Adrenal gland (tissue), 12 donors: ENCODE measurements around the gene POLR3A. TPM values are rescaled to one million over a fixed set of nuclear protein-coding genes. Genes with fewer than 3 reads are reported as not detected.

Experiments
- DNase-seq, 7 donors: peaks; one replicate each; pipeline ENCODE4 v3.0.0-alpha.2; 2019 to 2020
- H3K27ac ChIP-seq, 5 donors: fragments of 200-600 bp; sonication (generic) in 4 of 5; 1 replicate in 3 of 5; 2 replicates in 2 of 5; pipeline versions ENCODE4 v1.5.1 to v1.8.0; 2016 to 2020; ENCODE audit warnings: mild to moderate bottlenecking in 1 of 5
- H3K27me3 ChIP-seq: fragments of 200-600 bp; 2 replicates; pipeline ENCODE4 v1.8.0; 2021
- H3K36me3 ChIP-seq, 2 donors: fragments of 200-600 bp; replicated peaks in 1 of 2; 1 replicate in 1 of 2; 2 replicates in 1 of 2; pipeline versions ENCODE4 v1.5.1 to v1.8.0; 2018 to 2022
- H3K4me1 ChIP-seq, 2 donors: fragments of 200-600 bp; replicated peaks in 1 of 2; 1 replicate in 1 of 2; 2 replicates in 1 of 2; pipeline versions ENCODE4 v1.5.1 to v1.8.0; 2018 to 2021
- H3K4me3 ChIP-seq, 4 donors: fragments of 200-600 bp; sonication (generic) in 3 of 4; one replicate each; pipeline ENCODE4 v1.5.1; 2016 to 2018
- H3K9me3 ChIP-seq, 3 donors: fragments of 200-600 bp; sonication (generic) in 1 of 3; replicated peaks in 1 of 3; 1 replicate in 2 of 3; 2 replicates in 1 of 3; pipeline versions ENCODE4 v1.5.1 to v1.8.0; 2016 to 2021
- CTCF ChIP-seq, 6 experiments: fragments of 450-650 bp in 4 of 6; fragments of 200-600 bp in 2 of 6; sonication (generic) in 1 of 6; IDR thresholded peaks; 1 replicate in 5 of 6; 2 replicates in 1 of 6; pipeline versions ENCODE4 v1.5.1 to v1.8.0; 2016 to 2021; ENCODE audit warnings: antibody characterized with exemption in 6 of 6, mild to moderate bottlenecking in 2 of 6, moderate library complexity in 1 of 6
- POLR2A ChIP-seq, 2 donors: fragments of 450-650 bp; IDR thresholded peaks; one replicate each; pipeline ENCODE4 v1.6.1; 2017; ENCODE audit warnings: antibody characterized with exemption in 2 of 2, mild to moderate bottlenecking in 2 of 2, moderate library complexity in 1 of 2
- WGBS, 4 donors: extraction: QIAGEN DNeasy Blood & Tissue Kit in 2 of 4; methylation state at CpG; one replicate each; pipeline versions ENCODE4 v1.1.5 to v1.1.7; 2013 to 2017; 5-methylcytosine and 5-hydroxymethylcytosine counted together
- intact Hi-C, 2 donors: fragments of 100-400 bp; cut with DNase I; formaldehyde crosslinking; loops; one replicate each; pipeline versions ENCODE4 v1.14.1 to v1.15.0; 2022 to 2023
- polyA plus RNA-seq, 3 donors: library from polyadenylated mRNA; stranded (reverse); fragments of 200-250 nt in 2 of 3; fragments of 350-450 nt in 1 of 3; fragmentation: Illumina TruSeq in 1 of 3; extraction: RNeasy Lipid Tissue Mini Kit (QIAGEN cat#74804) in 1 of 3; gene quantifications; one replicate each; pipeline ENCODE4 v1.2.3, GENCODE V29; 2013 to 2014
- total RNA-seq, 9 donors: library from RNA; depleted of rRNA in 4 of 9; stranded (reverse); fragments of >200 nt in 4 of 9; fragments of 120-200 nt in 1 of 9; fragmentation: NEBNext Ultra II Directional in 1 of 9; extraction: Animal tissue kit (Norgen Biotek cat#: 25700) in 1 of 9; gene quantifications; one replicate each; pipeline versions ENCODE4 v1.1.0 to v1.2.4, GENCODE V29; 2013 to 2023
- donor health status: healthy with polysubstance abuse.
- donor health status: Bipolar disorder and iron deficiency.
- donor health status: DM: yes; HTN: yes; CAD: no.
- donor health status: DM: no; HTN: no; CAD: no.
- donor health status: DM: no; HTN: no; CAD: no.
- donor health status: DM: yes; HTN: yes; CAD: no.

Gene POLR3A
- total and polyA plus RNA-seq, 12 donors: 6.8 to 18.4 (median 14.8) TPM

DNA sequence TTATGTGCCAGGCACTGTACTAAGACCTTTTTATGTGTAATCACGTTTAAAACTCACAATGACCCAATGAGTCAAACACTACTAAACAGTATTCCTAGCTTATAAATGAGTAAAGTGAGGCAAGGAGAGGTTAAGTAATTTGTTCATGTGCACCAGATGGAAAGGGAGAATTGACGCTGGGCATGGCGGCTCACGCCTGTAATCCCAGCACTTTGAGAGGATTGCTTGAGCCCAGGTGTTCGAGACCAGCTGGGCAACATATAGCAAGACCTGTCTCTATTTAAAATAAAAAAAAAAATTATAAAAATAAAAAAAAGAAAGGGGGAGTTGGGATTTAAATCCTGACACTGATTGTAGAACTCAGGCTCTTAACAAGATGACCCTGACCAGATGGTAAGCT is 56.0 kb downstream of the POLR3A start:
- Histone ChIP-seq H3K27me3 (no peaks in the 10 kb centered on the region), H3K36me3 (peaks cover 0 to 18% of the 10 kb centered on the region in 2 donors), H3K4me3 (no peak overlapping the region), H3K4me1 (peaks cover 15 to 16% of the 10 kb centered on the region in 2 donors), H3K27ac (no peak overlapping the region), H3K9me3 (no peaks in the 10 kb centered on the region)
- TF ChIP-seq POLR2A (IDR thresholded peaks at IDR 0.05) (no peak), CTCF (IDR thresholded peaks at IDR 0.05) (no peak)
- no peak for DNase-seq
- intact Hi-C loops: no loop called here
- WGBS, 4 donors: 89 to 93% (median 91%) methylated on average over 5 of the region's 5 CpGs

GRCh38 chr10:77972148-77972547 is 57.2 kb downstream of the POLR3A start:
- intact Hi-C loops: no loop called here
- Histone ChIP-seq H3K9me3 (no peaks in the 10 kb centered on the region), H3K4me1 (peaks cover 13% of the 10 kb centered on the region in 2 donors), H3K36me3 (peaks cover 0 to 7% of the 10 kb centered on the region in 2 donors), H3K27ac (peak overlapping the region in 2 of 5 donors; percentile 67 to 84), H3K4me3 (no peak overlapping the region), H3K27me3 (no peaks in the 10 kb centered on the region)
- TF ChIP-seq POLR2A (IDR thresholded peaks at IDR 0.05) (no peak), CTCF (IDR thresholded peaks at IDR 0.05) (no peak)
- 70 to 83% (median 79%) methylated on average over 5 of the region's 5 CpGs for WGBS, 4 donors
- DNase-seq: no peak

DNA sequence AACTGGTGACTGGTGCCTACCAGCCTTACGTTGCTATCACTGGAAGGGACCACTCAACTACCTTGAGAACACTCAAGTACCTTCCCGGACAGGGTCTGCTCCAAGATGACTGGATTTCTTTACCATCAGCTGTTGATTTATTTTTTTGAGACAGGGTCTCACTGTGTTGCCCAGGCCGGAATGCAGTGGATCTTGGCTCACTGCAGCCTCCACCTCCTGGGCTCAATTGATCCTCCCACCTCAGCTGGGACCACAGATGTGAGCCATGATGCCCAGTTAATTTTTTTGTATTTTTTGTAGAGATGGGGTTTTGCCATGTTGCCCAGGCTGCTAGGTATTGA is 57.5 kb downstream of the POLR3A start:
- peaks cover 0 to 3% of the 10 kb centered on the region in 2 donors for H3K36me3 ChIP-seq
- no peak for TF ChIP-seq POLR2A (IDR thresholded peaks at IDR 0.05)
- TF ChIP-seq CTCF (IDR thresholded peaks at IDR 0.05): no peak
- no peaks in the 10 kb centered on the region for H3K27me3 ChIP-seq
- no peak overlapping the region for H3K4me3 ChIP-seq
- DNase-seq: no peak
- peak overlapping the region; percentile 10 to 88 (median 67) for H3K27ac ChIP-seq
- H3K4me1 ChIP-seq: peaks cover 13% of the 10 kb centered on the region in 2 donors
- no peaks in the 10 kb centered on the region for H3K9me3 ChIP-seq
- intact Hi-C loops: no loop called here
- WGBS, 4 donors: 91 to 96% (median 93%) methylated on average over 3 of the region's 3 CpGs

DNA sequence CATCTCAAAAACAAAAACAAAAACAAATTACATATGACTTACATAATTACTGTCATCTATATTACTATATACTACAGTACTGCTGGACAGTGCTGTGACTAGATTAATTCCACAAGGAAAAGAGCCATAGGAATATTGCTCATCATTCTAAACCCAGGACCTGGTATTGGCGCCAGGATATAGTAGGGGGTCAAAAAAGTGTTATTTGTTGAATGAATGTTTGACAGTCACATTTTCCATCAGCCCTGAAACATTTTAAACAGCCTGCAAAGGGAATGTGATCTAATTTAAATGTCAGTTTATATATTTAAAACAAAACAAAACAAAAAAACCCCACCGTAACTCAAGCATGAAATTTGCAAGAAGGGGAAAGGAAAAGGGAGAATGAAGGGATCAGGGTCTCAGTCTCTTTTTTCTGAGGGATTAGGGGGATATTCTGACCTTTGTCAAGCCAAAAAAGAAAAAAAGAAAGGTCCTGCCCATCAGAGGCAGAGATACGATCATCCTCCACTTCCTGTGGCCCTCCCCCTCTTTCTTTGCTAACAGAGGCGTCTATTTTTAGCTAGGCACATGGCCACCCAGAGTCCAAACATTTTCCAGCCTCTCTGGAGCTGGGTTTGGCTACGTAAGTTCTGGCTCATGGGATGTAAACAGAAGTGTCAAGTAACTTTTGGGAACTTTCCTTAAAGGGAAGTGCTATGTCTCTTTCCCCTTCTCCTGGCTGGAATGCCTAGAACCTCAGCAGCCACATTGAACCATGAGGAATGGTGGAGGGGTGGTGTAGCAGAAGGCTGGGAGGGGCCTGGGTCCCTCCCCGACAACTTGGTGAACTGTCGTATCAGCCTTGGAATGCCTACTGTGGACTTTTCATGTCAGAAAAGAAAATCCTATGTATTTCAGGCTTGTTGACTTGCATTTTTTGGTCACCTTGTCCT is 58.2 kb downstream of the POLR3A start:
- intact Hi-C loops: no loop called here

More for the DNA sequence above, 58.2 kb downstream of the POLR3A start:
- 27 to 30% (median 29%) methylated on average over 7 of the region's 7 CpGs for WGBS, 4 donors
- no peaks in the 10 kb centered on the region for H3K9me3 ChIP-seq
- no peak for TF ChIP-seq CTCF (IDR thresholded peaks at IDR 0.05)
- no peak for TF ChIP-seq POLR2A (IDR thresholded peaks at IDR 0.05)
- peak overlapping the region in 1 of 4 donors; percentile 14 for H3K4me3 ChIP-seq
- H3K4me1 ChIP-seq: peaks cover 13% of the 10 kb centered on the region in 2 donors
- DNase-seq: peak; percentile 74 to 93 (median 85)
- no peaks in the 10 kb centered on the region for H3K36me3 ChIP-seq
- peak overlapping the region; percentile 10 to 88 (median 67) for H3K27ac ChIP-seq
- no peaks in the 10 kb centered on the region for H3K27me3 ChIP-seq
